BJ (cell line): Measurements from ENCODE around the gene B4GALT6. TPM values are rescaled to one million over a fixed set of nuclear protein-coding genes. Genes with fewer than 3 reads are reported as not detected.

ENCODE experiments used
- CTCF ChIA-PET: fragments of 350-600 bp; formaldehyde crosslinking; extraction: SDS; loops from one replicate; lab custom pipeline; 2021; ENCODE audit warnings: antibody characterized with exemption, inconsistent platforms; lab: Yijun Ruan, JAX
- POLR2A ChIA-PET: fragments of 300-600 bp; sonication (Branson Sonifier 250); formaldehyde crosslinking; extraction: SDS; loops from one replicate; lab custom pipeline; 2021; ENCODE audit warnings: antibody characterized with exemption; lab: Charles Lee
- DNase-seq: peaks from one replicate; pipeline ENCODE4 v3.0.0-alpha.2; 2011; ENCODE audit warnings: low read depth
- H3K27me3 ChIP-seq: 2 replicates; pipeline ENCODE4 v1.6.0; 2011; ENCODE audit warnings: low read length; ENCODE audit not compliant: control insufficient read depth, insufficient read depth
- H3K36me3 ChIP-seq: 2 replicates; pipeline ENCODE4 v1.5.1; 2011; ENCODE audit warnings: low read length; ENCODE audit not compliant: control insufficient read depth, insufficient read depth
- H3K4me3 ChIP-seq: 2 replicates; pipeline ENCODE4 v1.5.1; 2011; ENCODE audit warnings: low read depth, mild to moderate bottlenecking, control low read depth, low read length
- polyA plus RNA-seq: library from polyadenylated mRNA; depleted of rRNA; stranded (reverse); fragments of >200 nt; gene quantifications from 2 replicates; pipeline ENCODE4 v1.2.3, GENCODE V29; 2011
- TF ChIP-seq, protein P1 (sequence below): IDR thresholded peaks from 2 replicates; pipeline ENCODE4 v1.5.1; 2011; ENCODE audit warnings: low read depth, mild to moderate bottlenecking, control low read depth, inconsistent platforms, low read length, moderate library complexity; ENCODE audit not compliant: insufficient read depth

B4GALT6 gene
- polyA plus RNA-seq, 1 experiment = 0.26 TPM

DNA sequence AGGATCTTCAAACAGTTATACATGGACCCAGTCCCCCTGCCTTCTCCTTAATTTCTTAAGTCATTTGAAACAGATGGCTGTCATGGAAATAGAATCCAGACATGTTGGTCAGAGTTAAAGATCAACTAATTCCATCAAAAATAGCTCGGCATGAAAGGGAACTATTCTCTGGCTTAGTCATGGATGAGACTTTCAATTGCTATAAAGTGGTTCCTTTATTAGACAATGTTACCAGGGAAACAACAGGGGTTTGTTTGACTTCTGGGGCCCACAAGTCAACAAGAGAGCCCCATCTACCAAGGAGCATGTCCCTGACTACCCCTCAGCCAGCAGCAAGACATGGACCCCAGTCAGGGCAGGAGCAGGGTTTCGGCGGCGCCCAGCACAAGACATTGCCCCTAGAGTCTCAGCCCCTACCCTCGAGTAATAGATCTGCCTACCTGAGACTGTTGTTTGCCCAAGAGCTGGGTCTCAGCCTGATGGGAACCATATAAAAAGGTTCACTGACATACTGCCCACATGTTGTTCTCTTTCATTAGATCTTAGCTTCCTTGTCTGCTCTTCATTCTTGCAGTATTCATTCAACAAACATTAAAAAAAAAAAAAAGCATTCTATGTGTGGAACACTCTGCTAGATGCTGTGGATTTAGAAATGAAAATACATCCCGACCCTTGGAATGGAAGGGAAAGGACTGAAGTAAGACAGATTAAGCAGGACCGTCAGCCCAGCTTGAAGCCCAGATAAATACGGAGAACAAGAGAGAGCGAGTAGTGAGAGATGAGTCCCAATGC is 88.1 kb downstream of the B4GALT6 start:
- no peak overlapping the region for H3K4me3 ChIP-seq
- peak; percentile 50 for DNase-seq
- no peaks in the 10 kb centered on the region for H3K27me3 ChIP-seq
- H3K36me3 ChIP-seq = no peaks in the 10 kb centered on the region
- ChIA-PET CTCF (interaction anchor here (0.6 kb wide), 2 partner anchors 111 to 128 kb away, joined by 4 to 5 read pairs; no protein-coding TSS in a partner anchor), POLR2A (no interaction called here)
- TF ChIP-seq, protein P1, sequence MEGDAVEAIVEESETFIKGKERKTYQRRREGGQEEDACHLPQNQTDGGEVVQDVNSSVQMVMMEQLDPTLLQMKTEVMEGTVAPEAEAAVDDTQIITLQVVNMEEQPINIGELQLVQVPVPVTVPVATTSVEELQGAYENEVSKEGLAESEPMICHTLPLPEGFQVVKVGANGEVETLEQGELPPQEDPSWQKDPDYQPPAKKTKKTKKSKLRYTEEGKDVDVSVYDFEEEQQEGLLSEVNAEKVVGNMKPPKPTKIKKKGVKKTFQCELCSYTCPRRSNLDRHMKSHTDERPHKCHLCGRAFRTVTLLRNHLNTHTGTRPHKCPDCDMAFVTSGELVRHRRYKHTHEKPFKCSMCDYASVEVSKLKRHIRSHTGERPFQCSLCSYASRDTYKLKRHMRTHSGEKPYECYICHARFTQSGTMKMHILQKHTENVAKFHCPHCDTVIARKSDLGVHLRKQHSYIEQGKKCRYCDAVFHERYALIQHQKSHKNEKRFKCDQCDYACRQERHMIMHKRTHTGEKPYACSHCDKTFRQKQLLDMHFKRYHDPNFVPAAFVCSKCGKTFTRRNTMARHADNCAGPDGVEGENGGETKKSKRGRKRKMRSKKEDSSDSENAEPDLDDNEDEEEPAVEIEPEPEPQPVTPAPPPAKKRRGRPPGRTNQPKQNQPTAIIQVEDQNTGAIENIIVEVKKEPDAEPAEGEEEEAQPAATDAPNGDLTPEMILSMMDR = no peak

DNA sequence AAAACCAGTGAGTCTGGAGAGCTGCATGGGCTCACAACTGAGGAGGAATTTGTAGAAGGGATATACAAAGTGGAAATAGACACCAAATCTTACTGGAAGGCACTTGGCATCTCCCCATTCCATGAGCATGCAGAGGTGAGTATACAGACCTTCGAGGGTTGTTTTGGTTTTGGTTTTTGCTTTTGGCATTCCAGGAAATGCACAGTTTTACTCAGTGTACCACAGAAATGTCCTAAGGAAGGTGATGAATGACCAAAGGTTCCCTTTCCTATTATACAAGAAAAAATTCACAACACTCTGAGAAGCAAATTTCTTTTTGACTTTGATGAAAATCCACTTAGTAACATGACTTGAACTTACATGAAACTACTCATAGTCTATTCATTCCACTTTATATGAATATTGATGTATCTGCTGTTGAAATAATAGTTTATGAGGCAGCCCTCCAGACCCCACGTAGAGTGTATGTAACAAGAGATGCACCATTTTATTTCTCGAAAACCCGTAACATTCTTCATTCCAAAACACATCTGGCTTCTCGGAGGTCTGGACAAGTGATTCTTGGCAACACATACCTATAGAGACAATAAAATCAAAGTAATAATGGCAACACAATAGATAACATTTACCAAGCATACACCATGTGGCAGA is 89.1 kb downstream of the B4GALT6 start:
- TF ChIP-seq, protein P1 = no peak
- Histone ChIP-seq H3K36me3 (no peaks in the 10 kb centered on the region), H3K4me3 (no peak overlapping the region), H3K27me3 (no peaks in the 10 kb centered on the region)
- ChIA-PET CTCF (interaction anchor here (0.6 kb wide), 1 partner anchor 112 kb away, joined by 4 read pairs; no protein-coding TSS in a partner anchor), POLR2A (no interaction called here)
- DNase-seq = no peak

DNA sequence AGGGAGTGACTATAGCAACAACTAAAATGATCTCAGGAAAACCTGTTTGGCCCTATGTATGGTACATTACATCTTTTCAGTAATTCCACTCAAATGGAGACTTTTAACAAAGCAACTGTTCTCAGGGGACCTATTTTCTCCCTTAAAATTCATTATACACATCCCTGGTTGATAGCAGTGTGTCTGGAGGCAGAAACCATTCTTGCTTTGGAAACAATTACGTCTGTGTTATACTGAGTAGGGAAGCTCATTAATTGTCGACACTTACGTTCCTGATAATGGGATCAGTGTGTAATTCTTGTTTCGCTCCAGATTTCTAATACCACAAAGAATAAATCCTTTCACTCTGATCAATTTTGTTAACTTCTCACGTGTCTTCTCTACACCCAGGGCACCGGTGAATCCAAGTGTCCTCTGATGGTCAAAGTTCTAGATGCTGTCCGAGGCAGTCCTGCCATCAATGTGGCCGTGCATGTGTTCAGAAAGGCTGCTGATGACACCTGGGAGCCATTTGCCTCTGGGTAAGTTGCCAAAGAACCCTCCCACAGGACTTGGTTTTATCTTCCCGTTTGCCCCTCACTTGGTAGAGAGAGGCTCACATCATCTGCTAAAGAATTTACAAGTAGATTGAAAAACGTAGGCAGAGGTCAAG is 91.7 kb downstream of the B4GALT6 start:
- no peaks in the 10 kb centered on the region for H3K36me3 ChIP-seq
- TF ChIP-seq, protein P1 = no peak
- no peak overlapping the region for H3K4me3 ChIP-seq
- no peaks in the 10 kb centered on the region for H3K27me3 ChIP-seq
- ChIA-PET CTCF (no interaction called here), POLR2A (no interaction called here)
- DNase-seq = no peak

DNA sequence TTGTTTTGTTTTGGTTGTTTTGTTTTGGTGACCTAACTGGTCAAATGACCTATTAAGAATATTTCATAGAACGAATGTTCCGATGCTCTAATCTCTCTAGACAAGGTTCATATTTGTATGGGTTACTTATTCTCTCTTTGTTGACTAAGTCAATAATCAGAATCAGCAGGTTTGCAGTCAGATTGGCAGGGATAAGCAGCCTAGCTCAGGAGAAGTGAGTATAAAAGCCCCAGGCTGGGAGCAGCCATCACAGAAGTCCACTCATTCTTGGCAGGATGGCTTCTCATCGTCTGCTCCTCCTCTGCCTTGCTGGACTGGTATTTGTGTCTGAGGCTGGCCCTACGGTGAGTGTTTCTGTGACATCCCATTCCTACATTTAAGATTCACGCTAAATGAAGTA is 92.8 kb downstream of the B4GALT6 start, which contains the start of gene TTR:
TSS of gene TTR (plus strand) at position 250 of the 400 bp plus-strand sequence. CDS start at position 276, 26 bp downstream.
- no peaks in the 10 kb centered on the region for H3K36me3 ChIP-seq
- DNase-seq = no peak
- TF ChIP-seq, protein P1 = no peak
- H3K27me3 ChIP-seq = no peaks in the 10 kb centered on the region
- no peak within 1 kb of the TSS for H3K4me3 ChIP-seq
- ChIA-PET POLR2A (no interaction called here), CTCF (no interaction called here)

DNA sequence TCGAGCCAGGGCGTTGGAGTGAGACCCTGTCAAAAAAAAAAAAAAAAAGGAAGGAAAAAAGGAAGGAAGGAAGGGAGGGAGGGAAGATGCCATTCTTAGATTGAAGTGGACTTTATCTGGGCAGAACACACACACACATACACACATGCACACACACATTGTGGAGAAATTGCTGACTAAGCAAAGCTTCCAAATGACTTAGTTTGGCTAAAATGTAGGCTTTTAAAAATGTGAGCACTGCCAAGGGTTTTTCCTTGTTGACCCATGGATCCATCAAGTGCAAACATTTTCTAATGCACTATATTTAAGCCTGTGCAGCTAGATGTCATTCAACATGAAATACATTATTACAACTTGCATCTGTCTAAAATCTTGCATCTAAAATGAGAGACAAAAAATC is 93.3 kb downstream of the B4GALT6 start:
- no peak for DNase-seq
- ChIA-PET POLR2A (no interaction called here), CTCF (no interaction called here)
- TF ChIP-seq, protein P1 = no peak
- Histone ChIP-seq H3K27me3 (no peaks in the 10 kb centered on the region), H3K36me3 (no peaks in the 10 kb centered on the region), H3K4me3 (no peak overlapping the region)
